HCT116 (cell line): Measurements from ENCODE around the gene ARL14EPL. TPM values are rescaled to one million over a fixed set of nuclear protein-coding genes. Genes with fewer than 3 reads are reported as not detected.
A peak's percentile ranks its signal among the peaks of the same experiment; 100 is the strongest.

Experiments used
- ATAC-seq: fragments of 200-7000 bp; cut with Tn5 transposase; 2 replicates; pipeline ENCODE4 v1.9.1; 2020; ENCODE audit warnings: mild to moderate bottlenecking, moderate library complexity
- BruUV-seq: library from RNA; stranded (reverse); fragments of 400-500 nt; replicated peaks from 2 replicates; lab custom pipeline; 2021; lab: Mats Ljungman, UMichigan
- CTCF ChIA-PET: fragments of 300-600 bp; sonication (Branson Sonifier 250); formaldehyde crosslinking; loops from one replicate; lab custom pipeline; 2021; ENCODE audit warnings: antibody characterized with exemption; lab: Charles Lee
- POLR2A ChIA-PET: fragments of 300-600, 350-600 bp; sonication (Branson Sonifier 250); formaldehyde crosslinking; loops from one replicate; lab custom pipeline; 2021; ENCODE audit warnings: antibody characterized with exemption; lab: Charles Lee
- RAD21 ChIA-PET, 2 experiments: fragments of 300-600 bp; sonication (Branson Sonifier 250); formaldehyde crosslinking; loops; one replicate each; lab custom pipeline; 2023; ENCODE audit warnings: low total read pairs in 2 of 2; ENCODE audit not compliant: uncharacterized antibody in 2 of 2, unreplicated experiment in 2 of 2, low non-redundant PET in 1 of 2; lab: Charles Lee
- DNase-seq: peaks from one replicate; pipeline ENCODE4 v3.0.0-alpha.2; 2010; ENCODE audit warnings: low read depth, low spot score
- H2AFZ ChIP-seq: fragments of 200-600 bp; shearing (Covaris generic), sonication (generic); 2 replicates; pipeline ENCODE4 v1.6.1; 2017; ENCODE audit warnings: low read depth, mixed run types, mixed read lengths, antibody characterized with exemption, low read length; ENCODE audit not compliant: poor library complexity, severe bottlenecking
- H3K27ac ChIP-seq: 2 replicates; pipeline ENCODE4 v1.5.1; 2012; ENCODE audit warnings: low read depth, low read length
- H3K27me3 ChIP-seq: fragments of 200-600 bp; sonication (generic); 2 replicates; pipeline ENCODE4 v1.6.1; 2016; ENCODE audit warnings: mixed run types, low read length, mixed read lengths; ENCODE audit not compliant: insufficient read depth
- H3K36me3 ChIP-seq, 2 experiments: fragments of 200-500 bp in 1 of 2; fragments of 200-600 bp in 1 of 2; sonication (Bioruptor generic) in 1 of 2; sonication (generic) in 1 of 2; 2 replicates each; pipeline versions ENCODE4 v1.5.1 to v1.6.1; 2014 to 2016; ENCODE audit warnings: low read length in 2 of 2, inconsistent platforms in 1 of 2, mixed read lengths in 1 of 2, mixed run types in 1 of 2; ENCODE audit not compliant: insufficient read depth in 2 of 2, control insufficient read depth in 1 of 2
- H3K4me1 ChIP-seq, 2 experiments: fragments of 200-600 bp in 1 of 2; sonication (generic) in 1 of 2; 2 replicates each; pipeline versions ENCODE4 v1.5.1 to v1.6.1; 2012 to 2017; ENCODE audit warnings: low read length in 2 of 2, inconsistent platforms in 1 of 2, mild to moderate bottlenecking in 1 of 2, mixed read lengths in 1 of 2, mixed run types in 1 of 2, moderate library complexity in 1 of 2; ENCODE audit not compliant: insufficient read depth in 2 of 2, control insufficient read depth in 1 of 2
- H3K4me2 ChIP-seq: fragments of 200-600 bp; sonication (generic); 2 replicates; pipeline ENCODE4 v1.6.1; 2017; ENCODE audit warnings: mixed run types, low read length, mixed read lengths
- H3K4me3 ChIP-seq, 2 experiments: fragments of 200-600 bp in 1 of 2; sonication (generic) in 1 of 2; replicated peaks in 1 of 2; 2 replicates each; pipeline ENCODE4 v1.5.1; 2011 to 2016; ENCODE audit warnings: low read length in 2 of 2, control low read depth in 1 of 2, low read depth in 1 of 2, mild to moderate bottlenecking in 1 of 2, mixed read lengths in 1 of 2, mixed run types in 1 of 2
- H3K79me2 ChIP-seq: fragments of 200-600 bp; sonication (generic); 2 replicates; pipeline ENCODE4 v1.6.1; 2017; ENCODE audit warnings: mild to moderate bottlenecking, mixed run types, low read length, moderate library complexity, mixed read lengths; ENCODE audit not compliant: insufficient read depth
- H3K9ac ChIP-seq: fragments of 200-600 bp; sonication (generic); 2 replicates; pipeline ENCODE4 v1.6.1; 2016; ENCODE audit warnings: low read length, mixed read lengths
- H3K9me2 ChIP-seq: fragments of 200-600 bp; sonication (generic), shearing (Covaris generic); 2 replicates; pipeline ENCODE4 v1.6.1; 2017; ENCODE audit warnings: mixed run types, mild to moderate bottlenecking, moderate library complexity; ENCODE audit not compliant: insufficient read depth
- H3K9me3 ChIP-seq, 2 experiments: fragments of 200-500 bp in 1 of 2; fragments of 200-600 bp in 1 of 2; sonication (Bioruptor generic) in 1 of 2; sonication (generic) in 1 of 2; 2 replicates each; pipeline ENCODE4 v1.6.1; 2014 to 2017; ENCODE audit warnings: low read length in 2 of 2, mixed read lengths in 2 of 2, inconsistent platforms in 1 of 2, low read depth in 1 of 2, mild to moderate bottlenecking in 1 of 2, mixed run types in 1 of 2, moderate library complexity in 1 of 2; ENCODE audit not compliant: control insufficient read depth in 1 of 2, insufficient read depth in 1 of 2
- H4K20me1 ChIP-seq: fragments of 200-600 bp; sonication (generic), shearing (Covaris generic); 2 replicates; pipeline ENCODE4 v1.6.1; 2017; ENCODE audit warnings: mixed run types, mild to moderate bottlenecking, moderate library complexity; ENCODE audit not compliant: insufficient read depth
- CEBPB ChIP-seq: IDR thresholded peaks from 2 replicates; pipeline ENCODE4 v1.6.1; 2012; ENCODE audit warnings: low read depth
- EGR1 ChIP-seq: IDR thresholded peaks from 2 replicates; pipeline ENCODE4 v1.6.1; 2012; ENCODE audit warnings: low read depth
- MAX ChIP-seq: IDR thresholded peaks from 2 replicates; pipeline ENCODE4 v1.6.1; 2012
- POLR2A ChIP-seq: IDR thresholded peaks from 2 replicates; pipeline ENCODE4 v1.7.0; 2011; ENCODE audit warnings: borderline replicate concordance; ENCODE audit not compliant: insufficient read depth, insufficient read length; ENCODE audit errors: extremely low read depth
- REST ChIP-seq: IDR thresholded peaks from 2 replicates; pipeline ENCODE4 v1.6.1; 2012; ENCODE audit warnings: low read depth
- ZFX ChIP-seq: fragments of 450-650 bp; IDR thresholded peaks from 2 replicates; pipeline ENCODE4 v1.6.1; 2017
- intact Hi-C: fragments of 100-400 bp; cut with micrococcal nuclease; formaldehyde crosslinking; loops from 2 replicates; pipeline ENCODE4 v1.10.0; 2022
- total RNA-seq: library from RNA; stranded (reverse); gene quantifications from one replicate; pipeline ENCODE4 v1.2.1, GENCODE V29; 2021; ENCODE audit not compliant: unreplicated experiment

ARL14EPL gene
- total RNA-seq, 1 experiment from 2014 or later, result 22.9 TPM

- no peak overlapping the region for H3K27ac ChIP-seq
- no peak overlapping the region for H3K9ac ChIP-seq
- RAD21 ChIA-PET, result no interaction called here
- TF ChIP-seq ZFX (no peak), CEBPB (no peak), MAX (no peak), REST (no peak), POLR2A (no peak), EGR1 (no peak)
- TF ChIP-seq, all 23 proteins: peak for 0
- Histone ChIP-seq H3K4me3 (no peak overlapping the region), H3K9me3 (no peaks in the 10 kb centered on the region), H3K27me3 (no peaks in the 10 kb centered on the region), H2AFZ (no peak overlapping the region), H3K4me2 (peak overlapping the region; percentile 0; the same call in 1 of the 2 replicates), H3K9me2 (no peaks in the 10 kb centered on the region), H3K36me3 (no peaks in the 10 kb centered on the region), H3K4me1 (peaks cover 4 to 43% of the 10 kb centered on the region in 2 experiments; a peak in 3 of 4 replicates), H4K20me1 (no peaks in the 10 kb centered on the region), H3K79me2 (no peaks in the 10 kb centered on the region)
- no TSS peak for BruUV-seq
- DNase-seq (no peak), ATAC-seq (peak; percentile 41)
- POLR2A ChIA-PET, result interaction anchor here (0.7 kb wide), 1 partner anchor 221 kb away, joined by 5 read pairs; no protein-coding TSS in a partner anchor
- CTCF ChIA-PET, result interaction anchor here (0.7 kb wide), 1 partner anchor 176 kb away, joined by 3 read pairs; no protein-coding TSS in a partner anchor
- intact Hi-C loops, result no loop called here
Measured at GRCh38 chr5:116063950-116064349, 31.7 kb downstream of the ARL14EPL start.
